HG03565 (cell line): ENCODE results near the gene KRT79.
"Not testable (repeated sequence)": the region's sequence is repeated elsewhere in the genome, so short reads cannot be mapped to it uniquely, and the experiment has no call there.

Experiments
- ATAC-seq: cut with Tn5 transposase; IDR thresholded peaks from one replicate; pipeline ENCODE4 v1.9.1; 2021; ENCODE audit warnings: mild to moderate bottlenecking, moderate library complexity; ENCODE audit not compliant: unreplicated experiment

The KRT79 gene

DNA sequence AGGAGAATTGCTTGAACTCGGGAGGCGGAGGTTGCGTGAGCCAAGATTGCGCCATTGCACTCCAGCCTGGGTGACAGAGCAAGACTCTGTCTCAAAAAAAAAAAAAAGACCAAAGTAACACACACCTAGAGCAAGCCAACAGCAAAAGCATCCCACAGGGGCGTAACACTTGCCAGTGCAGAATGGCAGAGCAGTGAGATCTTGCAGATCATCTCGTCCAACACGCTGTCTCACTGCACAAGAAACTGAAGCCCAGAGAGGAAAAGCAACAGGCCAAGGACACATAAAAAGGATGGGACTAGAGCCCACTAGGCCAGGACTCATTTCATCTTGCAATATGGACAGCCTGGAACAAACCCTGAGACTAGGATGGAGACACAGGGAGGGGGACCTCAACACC is 27.4 kb upstream of the KRT79 start:
- ATAC-seq = no peak

DNA sequence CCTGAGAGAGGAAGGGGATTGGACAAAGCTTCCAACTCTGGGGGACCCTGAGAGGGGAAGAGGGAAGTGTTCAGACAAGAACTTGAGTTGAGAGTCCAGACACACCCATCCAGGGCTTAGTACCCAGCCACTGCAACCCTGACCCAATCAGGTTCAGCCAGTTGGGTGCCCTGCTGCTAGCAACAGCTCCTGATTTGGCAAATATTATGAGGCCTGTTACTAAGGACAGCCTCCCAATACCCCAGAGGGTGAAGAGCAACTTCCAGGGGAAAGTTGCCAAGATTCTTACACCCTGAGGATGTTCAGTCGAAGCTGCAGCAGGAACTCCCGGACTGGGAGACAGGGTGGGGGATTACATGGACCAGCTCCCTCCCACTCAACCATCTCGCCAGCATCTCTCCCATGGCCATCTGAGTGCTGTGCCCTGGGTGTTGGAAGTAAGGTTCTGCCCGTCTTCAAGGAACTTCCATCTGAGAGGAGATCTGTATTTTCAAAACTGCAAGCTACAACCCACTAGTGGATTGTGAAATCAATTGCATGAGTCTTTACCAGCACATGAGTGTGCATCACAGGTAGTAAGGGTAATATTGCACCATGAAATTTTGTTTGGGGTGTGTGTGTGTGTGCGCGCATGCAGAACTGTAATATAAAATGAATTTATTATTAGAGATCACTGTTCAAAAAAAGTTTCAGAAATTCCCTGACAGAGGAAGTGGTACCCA is 26.2 kb upstream of the KRT79 start:
- ATAC-seq = no peak

DNA sequence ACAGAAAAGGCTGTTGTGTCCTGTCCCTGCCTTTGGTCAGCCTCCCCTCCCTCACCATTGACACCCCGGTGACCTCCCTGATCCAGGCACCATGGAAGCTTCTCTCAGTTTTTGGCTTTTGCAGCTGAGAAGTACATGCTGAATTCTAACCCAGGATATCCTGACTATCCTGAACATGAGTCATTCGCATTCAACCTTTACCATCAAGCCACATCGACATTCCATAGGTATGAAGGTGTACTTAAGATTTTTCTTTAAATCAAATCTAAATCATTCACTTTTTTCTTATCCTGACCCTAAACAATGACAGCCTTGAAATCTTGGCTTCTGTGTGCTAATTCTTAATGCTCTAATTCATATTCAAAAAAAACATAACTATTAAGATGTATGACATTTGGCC is 23.4 kb upstream of the KRT79 start:
- ATAC-seq = no peak

DNA sequence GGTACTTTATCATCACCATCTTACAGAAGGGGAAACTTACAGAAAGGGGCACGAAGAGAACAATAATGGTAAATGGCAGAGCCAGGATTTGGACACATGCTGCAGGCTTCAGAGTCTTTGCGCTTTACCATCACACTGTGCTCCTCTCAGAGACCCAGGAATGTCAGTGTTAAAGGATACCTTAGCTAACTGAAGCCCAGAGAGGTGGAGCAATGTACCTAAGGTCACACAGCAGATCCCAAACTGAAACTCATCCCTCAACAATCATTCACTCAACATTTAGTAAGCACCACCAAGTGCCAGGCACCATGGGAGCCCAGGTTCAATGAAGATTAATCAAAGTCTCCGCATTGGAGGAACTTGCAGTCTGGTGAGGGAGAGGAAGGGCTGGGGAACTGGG is 22.7 kb upstream of the KRT79 start:
- ATAC-seq = no peak

DNA sequence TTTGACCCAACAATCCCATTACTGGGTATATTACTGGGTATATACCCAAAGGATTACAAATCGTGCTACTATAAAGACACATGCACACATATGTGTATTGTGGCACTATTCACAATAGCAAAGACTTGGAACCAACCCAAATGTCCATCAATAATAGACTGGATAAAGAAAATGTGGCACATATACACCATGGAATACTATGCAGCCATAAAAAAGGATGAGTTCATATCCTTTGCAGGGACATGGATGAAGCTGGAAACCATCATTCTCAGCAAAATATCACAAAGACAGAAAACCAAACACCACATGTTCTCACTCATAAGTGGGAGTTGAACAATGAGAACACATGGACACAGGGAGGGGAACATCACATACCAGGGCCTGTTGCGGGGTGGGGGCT is 22.0 kb upstream of the KRT79 start:
- ATAC-seq = not testable (repeated sequence)

DNA sequence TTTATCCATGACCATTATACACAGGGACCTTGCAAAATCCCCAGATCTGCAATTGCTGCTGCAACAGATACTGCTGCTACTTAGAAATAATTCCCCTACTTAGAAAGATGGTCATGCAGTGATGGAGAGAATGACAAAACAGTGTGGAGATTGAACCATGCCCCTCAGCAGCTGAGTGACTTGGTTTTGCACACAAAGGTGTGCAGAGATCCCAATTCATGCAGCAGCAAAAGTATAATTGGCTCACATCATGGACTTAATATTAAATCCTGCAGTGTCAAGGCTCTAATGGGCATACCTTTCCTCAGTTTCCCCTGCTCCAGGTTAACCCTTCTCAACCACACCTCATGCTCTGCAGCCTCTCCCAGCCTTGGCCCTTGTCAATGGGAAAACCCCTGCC is 17.7 kb upstream of the KRT79 start:
- ATAC-seq = no peak

DNA sequence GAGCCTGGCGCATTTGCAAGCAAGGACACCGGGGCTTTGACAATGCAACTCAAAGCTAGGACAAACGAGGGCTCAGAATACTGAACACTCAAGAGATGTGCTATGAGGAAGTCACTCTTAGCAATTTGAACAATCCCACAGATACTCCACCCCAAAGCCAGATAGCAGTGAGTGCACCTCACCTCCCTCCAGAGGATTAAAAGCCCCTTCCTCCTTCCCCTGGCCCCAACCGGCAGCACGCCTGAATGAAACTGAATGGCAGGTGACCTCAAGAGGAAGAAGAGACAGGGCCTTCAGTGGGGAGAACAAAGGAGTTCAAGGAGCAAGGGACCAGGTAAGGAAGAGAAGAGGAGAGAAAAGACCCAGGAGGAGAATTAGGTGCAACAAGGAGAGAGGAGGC is 16.6 kb upstream of the KRT79 start:
- no peak for ATAC-seq

DNA sequence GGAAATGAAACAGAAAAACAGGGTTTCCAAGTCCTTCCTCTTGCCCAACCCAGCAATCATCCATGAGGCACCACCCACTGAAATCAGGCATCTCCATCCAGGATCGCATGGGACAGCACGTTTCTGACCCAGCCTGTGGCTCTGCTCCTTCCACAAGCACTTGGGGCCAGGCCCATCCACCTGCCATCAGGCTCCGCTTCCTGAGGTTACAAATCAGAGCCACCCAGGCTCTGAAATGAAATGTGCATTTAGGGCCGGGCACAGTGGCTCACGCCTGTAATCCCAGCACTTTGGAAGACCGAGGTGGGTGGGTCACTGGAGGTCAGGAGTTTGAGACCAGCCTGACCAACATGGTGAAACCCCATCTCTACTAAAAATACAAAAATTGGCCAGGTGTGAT is 15.4 kb upstream of the KRT79 start:
- no peak for ATAC-seq

DNA sequence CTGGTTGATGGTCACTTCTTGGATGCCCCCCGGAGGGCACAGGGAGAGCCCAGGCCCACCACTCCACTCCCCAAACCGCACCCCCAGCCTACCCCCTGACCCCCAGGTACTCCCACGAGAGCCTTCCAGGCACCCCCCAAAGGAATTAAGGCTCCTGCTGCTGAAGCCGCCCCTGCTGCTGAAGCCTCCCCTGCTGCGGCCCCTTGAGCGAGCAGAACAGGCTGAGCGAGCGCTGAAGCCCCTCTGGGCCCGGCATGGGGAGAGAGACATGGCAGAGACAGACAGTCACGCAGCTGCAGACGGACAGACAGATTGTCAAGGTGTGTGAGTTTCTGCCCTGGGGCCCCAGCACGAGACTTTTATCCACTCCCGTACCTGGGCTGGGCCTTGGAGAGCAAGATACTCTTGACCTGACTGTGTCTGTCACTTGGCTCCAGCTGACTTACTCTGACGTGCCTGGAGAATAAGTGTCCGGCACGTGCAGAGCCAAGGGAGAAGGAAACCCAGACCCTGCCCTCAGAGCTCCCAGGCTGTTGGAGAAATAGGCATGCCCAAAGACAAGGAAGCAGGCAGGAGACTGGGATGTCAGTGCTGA is 14.6 kb upstream of the KRT79 start, which contains the start of gene KRT78:
TSS of gene KRT78 (minus strand) at position 334 of the 595 bp plus-strand sequence. CDS start at position 270, 64 bp downstream.
- ATAC-seq = no peak

DNA sequence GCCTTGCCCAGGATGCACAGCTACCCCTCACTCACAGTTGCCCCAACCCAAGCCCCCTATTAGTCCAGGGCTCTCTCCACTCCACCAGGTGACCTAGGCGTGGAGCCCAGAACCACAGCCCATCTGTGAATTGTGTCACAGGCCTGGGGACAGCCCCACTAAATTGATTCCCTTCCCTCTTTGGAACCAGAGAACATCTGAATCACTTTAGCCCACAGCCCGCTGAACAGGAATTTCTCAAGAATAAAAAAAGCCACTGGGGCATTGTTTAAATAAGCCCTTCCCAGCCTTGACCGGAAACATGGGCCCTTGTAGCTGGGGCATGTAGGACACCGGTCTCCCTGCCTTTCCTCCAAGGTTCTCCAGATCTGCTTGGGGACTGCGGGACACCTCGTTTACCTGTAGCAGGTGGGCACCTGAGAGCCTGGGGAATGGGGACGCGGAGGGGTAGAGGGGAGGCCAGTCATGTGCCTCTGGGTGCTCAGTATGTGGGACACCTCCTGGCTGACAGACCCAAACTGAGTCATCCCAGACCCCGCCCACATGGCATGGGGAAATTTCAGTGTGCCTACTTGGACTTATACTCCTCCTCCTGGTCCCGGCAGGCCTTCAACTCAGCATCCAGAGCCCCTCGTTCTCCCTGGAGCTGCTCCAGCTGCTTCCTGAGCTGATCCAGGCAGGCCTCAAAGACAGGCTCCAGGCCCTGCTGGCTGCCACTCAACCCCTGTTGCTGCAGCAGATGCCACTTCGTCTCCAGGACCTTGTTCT is 13.4 kb upstream of the KRT79 start:
- no peak for ATAC-seq

DNA sequence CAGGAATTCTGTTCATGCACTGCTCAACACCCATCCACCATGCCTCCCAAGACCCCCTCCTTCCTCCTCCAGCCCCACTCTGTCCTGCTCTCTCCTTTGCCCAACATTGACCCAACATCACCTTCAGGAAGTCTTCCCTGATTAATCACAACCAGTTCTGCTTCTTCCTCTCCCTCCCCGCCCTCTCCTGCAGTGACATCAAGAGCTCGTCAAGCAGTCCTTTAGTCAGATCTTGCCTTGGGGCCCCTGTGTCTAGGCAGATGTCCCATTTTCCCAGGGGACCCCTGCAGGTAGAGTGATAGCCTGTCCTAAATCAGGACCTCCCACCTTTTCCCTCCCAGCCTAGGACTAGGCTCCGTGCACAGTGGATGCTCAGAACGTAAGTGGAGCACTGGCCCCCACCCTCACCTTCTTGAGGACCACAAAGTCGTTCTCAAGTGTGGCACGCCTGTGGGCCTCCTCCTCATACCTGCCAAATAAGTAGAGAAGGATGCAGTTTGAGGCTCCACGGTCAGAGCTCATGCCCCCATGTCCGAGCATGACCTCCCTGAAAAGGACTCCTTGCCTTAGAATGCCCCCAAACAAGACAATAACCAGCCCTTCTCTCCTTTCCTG is 12.4 kb upstream of the KRT79 start:
- ATAC-seq = no peak

DNA sequence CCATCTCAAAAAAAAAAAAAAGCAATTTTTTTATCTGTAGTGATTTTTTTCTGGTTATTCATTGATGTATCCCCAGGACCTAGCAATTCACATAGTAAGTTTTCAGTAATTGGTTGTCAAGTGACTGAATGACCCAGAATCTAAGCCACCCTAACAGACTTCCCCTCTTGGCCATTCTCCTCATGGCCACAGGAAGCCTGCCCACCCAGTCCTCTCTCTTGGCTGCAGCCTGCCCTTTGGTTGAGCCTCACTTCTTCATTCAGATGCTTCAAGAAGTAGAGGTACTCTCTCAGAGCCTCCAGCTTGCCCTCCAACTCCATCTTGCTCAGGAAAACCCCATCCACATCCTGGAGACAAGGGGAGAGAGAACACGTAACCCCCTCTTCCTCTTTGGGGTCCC is 11.8 kb upstream of the KRT79 start:
- no peak for ATAC-seq

DNA sequence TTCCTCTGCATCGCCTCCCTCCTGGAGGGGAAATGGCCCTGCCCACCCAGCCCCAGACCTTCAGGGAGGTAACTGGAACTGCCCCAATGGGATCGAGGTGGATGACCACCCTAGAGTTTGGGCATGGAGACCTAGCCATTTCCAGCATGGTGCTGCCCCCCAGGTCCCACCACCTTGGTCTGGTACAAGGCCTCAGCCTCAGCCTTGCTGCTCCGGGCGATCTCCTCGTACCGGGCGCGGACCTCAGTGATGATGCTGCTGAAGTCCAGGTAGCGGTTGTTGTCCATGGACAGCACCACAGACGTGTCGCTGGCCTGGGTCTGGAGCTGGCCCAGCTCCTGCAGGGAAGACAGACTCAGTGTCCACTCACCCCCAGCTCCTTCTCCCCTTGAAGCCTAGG is 10.3 kb upstream of the KRT79 start:
- no peak for ATAC-seq

DNA sequence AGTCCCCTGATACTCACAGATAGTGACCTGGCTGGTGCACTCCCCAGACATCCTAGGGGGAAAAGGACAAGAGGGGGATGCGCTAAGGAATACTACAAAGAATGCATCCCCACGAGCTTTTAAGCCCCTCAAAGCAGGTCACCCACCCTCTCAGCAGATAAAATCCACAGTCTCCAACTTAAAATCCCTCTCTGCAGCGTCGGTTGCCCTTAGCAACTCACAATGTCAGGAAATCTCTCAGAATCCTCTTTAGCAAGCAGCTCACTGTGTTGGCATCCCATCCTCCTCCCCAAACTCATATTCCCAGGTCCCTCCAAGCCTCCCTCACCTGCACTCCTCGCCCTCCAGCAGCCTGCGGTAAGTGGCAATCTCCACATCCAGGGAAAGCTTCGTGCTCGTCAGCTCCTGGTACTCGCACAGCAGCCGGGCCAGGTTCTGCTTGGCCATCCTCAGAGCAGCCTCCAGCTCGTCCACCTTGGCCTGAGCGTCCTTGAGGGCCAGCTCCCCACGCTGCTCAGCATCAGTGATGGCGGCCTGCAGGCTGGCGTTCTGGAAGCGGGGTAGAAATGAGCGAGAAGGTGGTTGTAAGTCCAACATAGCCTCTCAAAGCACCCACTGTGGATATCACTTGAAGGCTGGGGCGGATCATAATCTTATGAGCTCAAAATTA is 5.5 kb upstream of the KRT79 start:
- ATAC-seq = no peak

DNA sequence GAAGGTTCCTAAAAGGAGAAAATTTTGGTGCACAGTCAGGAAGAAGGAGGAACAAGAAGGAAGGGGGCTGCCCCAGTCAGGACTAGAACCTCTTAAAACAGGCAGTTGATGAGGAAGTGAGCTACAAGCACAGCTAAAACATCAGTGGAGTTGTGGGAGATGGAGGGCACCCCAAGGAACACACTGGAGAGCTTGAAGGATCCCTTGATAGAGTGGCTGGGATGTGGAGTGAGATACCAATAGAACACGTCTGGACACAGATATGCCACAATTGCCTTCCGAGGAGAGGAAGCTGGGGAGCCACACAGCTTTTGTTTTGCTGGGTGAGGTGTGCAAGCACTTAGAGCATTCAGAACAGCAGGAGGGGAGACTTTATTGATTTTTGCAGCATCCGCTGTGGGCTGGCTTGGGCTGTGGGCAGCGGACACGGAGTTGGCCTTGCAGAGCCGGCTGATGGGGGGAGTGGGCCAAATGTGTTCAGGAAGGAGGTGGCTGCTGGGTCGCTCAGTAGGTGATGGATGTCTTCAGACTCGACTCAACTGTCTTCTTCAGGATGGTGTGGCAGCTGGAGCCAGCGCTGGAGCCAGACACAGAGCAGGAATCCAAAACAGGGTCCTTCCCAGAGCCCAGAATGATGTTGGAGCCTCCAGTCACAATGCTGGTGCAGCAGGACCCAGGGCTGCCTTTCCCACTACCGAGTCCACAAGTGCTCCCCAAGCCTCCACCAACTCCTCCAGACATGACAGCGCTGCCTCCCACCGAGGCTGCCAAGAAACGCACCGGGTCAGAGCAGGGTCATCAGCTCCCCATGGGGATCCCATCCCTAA is 4.7 kb upstream of the KRT79 start:
- ATAC-seq = no peak

DNA sequence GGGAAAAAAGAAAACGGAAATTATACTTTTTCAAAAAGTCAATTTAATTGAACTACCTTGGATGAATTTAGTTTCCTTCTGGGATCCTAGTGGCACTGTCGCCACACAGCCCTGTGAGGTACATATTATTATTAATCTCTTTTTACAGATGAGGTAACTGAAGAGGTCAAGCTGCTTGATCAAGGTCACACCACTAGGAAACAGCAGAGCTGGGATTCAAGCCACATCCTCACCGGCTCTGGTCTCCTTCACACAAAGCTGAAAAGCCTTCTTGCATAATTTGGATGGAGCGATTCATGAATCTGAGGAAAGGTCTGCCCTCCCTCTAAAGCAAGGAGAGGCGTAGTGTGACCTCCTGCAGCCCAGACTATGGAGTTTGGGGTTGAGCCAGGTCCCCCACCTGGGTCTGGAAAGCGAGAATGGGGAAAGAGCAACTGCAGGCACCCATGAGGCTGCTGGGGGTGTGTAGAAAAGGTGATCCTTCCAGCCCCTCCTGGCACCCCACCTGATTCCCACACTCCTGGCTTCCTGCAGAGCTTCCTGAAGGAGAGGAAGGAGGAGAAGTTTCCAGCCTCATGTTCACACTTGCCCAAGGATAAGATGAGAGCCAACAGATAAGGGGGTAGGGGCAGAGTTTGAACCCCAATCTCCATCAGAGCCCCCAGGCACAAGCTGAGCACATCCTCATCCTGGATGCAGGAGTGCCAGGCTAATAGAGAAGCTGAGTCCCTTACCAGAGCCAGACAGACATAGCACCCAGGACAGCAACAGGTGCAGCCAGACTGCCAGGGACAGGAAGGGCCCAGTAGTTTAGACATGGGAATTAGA is 3.9 kb upstream of the KRT79 start:
- no peak for ATAC-seq

DNA sequence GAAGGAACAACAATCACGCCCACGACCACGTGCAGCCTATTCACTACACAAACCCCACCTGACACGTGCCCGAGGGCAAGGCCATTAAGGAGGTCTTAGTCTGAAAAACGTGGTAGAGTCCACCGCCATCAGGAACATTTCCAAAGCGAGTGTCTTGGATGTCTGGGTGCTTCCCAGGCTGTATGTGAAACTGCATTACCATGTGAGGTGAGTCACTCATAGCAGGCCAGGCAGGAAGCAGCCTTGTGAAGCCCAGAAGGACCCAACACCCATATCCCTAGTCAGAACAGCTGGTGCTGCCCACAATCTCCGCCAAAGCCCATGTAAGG is 3.3 kb upstream of the KRT79 start:
- ATAC-seq = no peak

DNA sequence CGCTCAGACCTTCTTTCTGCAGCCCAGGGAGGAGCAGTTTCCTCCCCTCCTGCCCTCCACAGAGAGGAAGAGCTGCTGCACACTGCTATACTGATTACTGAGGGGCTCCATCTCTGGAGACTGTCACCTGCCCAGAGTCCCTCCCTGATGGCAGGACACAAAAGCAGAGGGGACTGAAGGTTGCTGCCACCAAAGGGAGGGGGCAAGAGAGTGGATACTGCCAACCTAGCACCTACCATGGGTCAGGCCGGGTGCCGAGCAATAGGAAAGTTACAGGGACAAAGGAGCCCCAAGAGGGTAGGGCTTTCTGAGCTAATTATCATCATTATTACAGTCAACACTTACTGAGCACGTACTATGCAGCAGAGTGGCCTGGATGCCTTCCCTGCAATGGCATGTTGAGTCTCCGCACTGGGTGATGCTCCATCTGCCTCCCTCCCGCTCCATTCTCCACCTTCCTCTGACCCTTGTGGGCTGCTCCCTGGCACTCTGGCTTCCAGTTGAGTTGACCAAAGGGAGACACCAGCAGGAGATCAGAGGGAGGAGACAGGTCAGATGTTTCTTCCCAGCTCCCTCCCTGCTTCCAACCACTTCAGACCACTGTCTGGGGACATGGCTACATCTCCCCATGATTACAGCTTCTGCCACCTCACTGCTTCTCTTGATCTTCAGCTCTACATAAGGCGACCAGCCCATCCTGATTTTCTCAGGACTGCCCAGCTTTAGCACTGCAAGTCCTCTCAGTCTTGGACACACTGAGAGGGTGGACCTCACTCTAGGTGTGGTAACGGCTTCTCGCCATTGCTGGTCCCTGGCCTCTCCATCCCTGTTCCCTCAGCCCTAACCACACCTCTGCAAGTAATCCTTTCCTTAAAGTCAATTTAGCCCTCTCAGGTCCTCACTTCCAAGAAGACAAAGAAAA is 2.6 kb upstream of the KRT79 start:
- no peak for ATAC-seq
